GM12864 (cell line): Measurements from ENCODE around the gene TRAF2.
"Not testable (repeated sequence)": the region's sequence is repeated elsewhere in the genome, so short reads cannot be mapped to it uniquely, and the experiment has no call there.

Source experiments
- DNase-seq: peaks from one replicate; pipeline ENCODE4 v3.0.0-alpha.2; 2011; ENCODE audit warnings: low read depth
- H3K4me3 ChIP-seq: 2 replicates; pipeline ENCODE4 v1.5.1; 2011; ENCODE audit warnings: mild to moderate bottlenecking, low read depth, low read length, control low read depth
- CTCF ChIP-seq: IDR thresholded peaks from 2 replicates; pipeline ENCODE4 v1.5.1; 2011; ENCODE audit warnings: low read depth, mild to moderate bottlenecking, moderate library complexity, low read length, control low read depth, inconsistent platforms; ENCODE audit errors: missing control alignments

TRAF2 gene

GRCh38 chr9:136861874-136862457 is 24.4 kb upstream of the TRAF2 start:
- no peak for TF ChIP-seq CTCF
- no peak overlapping the region for H3K4me3 ChIP-seq
- DNase-seq, result no peak

- no peak overlapping the region for H3K4me3 ChIP-seq
- no peak for DNase-seq
- TF ChIP-seq CTCF, result no peak
Observed at GRCh38 chr9:136862849-136863622, 23.3 kb upstream of the TRAF2 start.

GRCh38 chr9:136863623-136864273 is 22.6 kb upstream of the TRAF2 start:
- DNase-seq, result no peak
- no peak overlapping the region for H3K4me3 ChIP-seq
- TF ChIP-seq CTCF, result no peak

GRCh38 chr9:136865041-136865767 is 21.1 kb upstream of the TRAF2 start:
- peak overlapping the region; percentile 85 for H3K4me3 ChIP-seq
- TF ChIP-seq CTCF, result no peak
- DNase-seq, result no peak

GRCh38 chr9:136865768-136866103 is 20.6 kb upstream of the TRAF2 start:
- DNase-seq, result no peak
- TF ChIP-seq CTCF, result no peak
- H3K4me3 ChIP-seq, result peak overlapping the region; percentile 85

- DNase-seq, result not testable (repeated sequence)
- H3K4me3 ChIP-seq, result peak overlapping the region; percentile 85
Observed at GRCh38 chr9:136866898-136867421, 19.4 kb upstream of the TRAF2 start.

GRCh38 chr9:136867480-136867879 is 18.8 kb upstream of the TRAF2 start:
- no peak for TF ChIP-seq CTCF
- DNase-seq, result no peak
- no peak overlapping the region for H3K4me3 ChIP-seq
